GF-D8 (cell line): Measurements from ENCODE around the gene ADORA2A.
"Not testable (repeated sequence)": the region's sequence is repeated elsewhere in the genome, so short reads cannot be mapped to it uniquely, and the experiment has no call there.

Experiments
- DNase-seq: peaks from one replicate; lab custom pipeline; 2025; lab: John Stamatoyannopoulos, UW

The ADORA2A gene

DNA sequence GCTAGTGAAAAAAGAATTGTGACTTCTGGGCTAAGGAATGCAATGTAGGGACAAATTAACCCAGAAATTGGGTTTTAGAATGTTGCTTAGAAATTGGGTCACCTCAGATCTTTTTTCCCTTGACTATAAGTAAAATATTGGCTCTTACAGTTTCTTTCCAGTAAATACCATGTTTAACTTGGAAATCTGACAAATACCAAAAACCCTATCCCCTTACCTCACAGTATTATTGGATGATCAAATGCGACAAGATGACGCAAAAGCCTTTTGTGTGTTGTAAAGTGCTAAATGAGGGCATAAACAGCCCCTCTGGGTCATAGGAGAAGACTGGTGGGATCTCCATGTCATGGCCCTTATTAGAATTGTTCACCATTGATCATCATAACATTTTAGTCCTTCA, 61.6 kb downstream of the ADORA2A start:
- no peak for DNase-seq

GRCh38 chr22:24489434-24489833, 62.0 kb downstream of the ADORA2A start:
- DNase-seq: not testable (repeated sequence)
